HCT116 (cell line): Measurements from ENCODE around the gene PRCC. TPM values are rescaled to one million over a fixed set of nuclear protein-coding genes. Genes with fewer than 3 reads are reported as not detected.

Experiments used
- ATAC-seq: fragments of 200-7000 bp; cut with Tn5 transposase; 2 replicates; pipeline ENCODE4 v1.9.1; 2020; ENCODE audit warnings: mild to moderate bottlenecking, moderate library complexity
- BruUV-seq: library from RNA; stranded (reverse); fragments of 400-500 nt; replicated peaks from 2 replicates; lab custom pipeline; 2021; lab: Mats Ljungman, UMichigan
- CTCF ChIA-PET: fragments of 300-600 bp; sonication (Branson Sonifier 250); formaldehyde crosslinking; loops from one replicate; lab custom pipeline; 2021; ENCODE audit warnings: antibody characterized with exemption; lab: Charles Lee
- POLR2A ChIA-PET: fragments of 300-600, 350-600 bp; sonication (Branson Sonifier 250); formaldehyde crosslinking; loops from one replicate; lab custom pipeline; 2021; ENCODE audit warnings: antibody characterized with exemption; lab: Charles Lee
- RAD21 ChIA-PET, 2 experiments: fragments of 300-600 bp; sonication (Branson Sonifier 250); formaldehyde crosslinking; loops; one replicate each; lab custom pipeline; 2023; ENCODE audit warnings: low total read pairs in 2 of 2; ENCODE audit not compliant: uncharacterized antibody in 2 of 2, unreplicated experiment in 2 of 2, low non-redundant PET in 1 of 2; lab: Charles Lee
- DNase-seq: peaks from one replicate; pipeline ENCODE4 v3.0.0-alpha.2; 2010; ENCODE audit warnings: low read depth, low spot score
- H2AFZ ChIP-seq: fragments of 200-600 bp; shearing (Covaris generic), sonication (generic); 2 replicates; pipeline ENCODE4 v1.6.1; 2017; ENCODE audit warnings: low read depth, mixed run types, mixed read lengths, antibody characterized with exemption, low read length; ENCODE audit not compliant: poor library complexity, severe bottlenecking
- H3K27ac ChIP-seq: 2 replicates; pipeline ENCODE4 v1.5.1; 2012; ENCODE audit warnings: low read depth, low read length
- H3K27me3 ChIP-seq: fragments of 200-600 bp; sonication (generic); 2 replicates; pipeline ENCODE4 v1.6.1; 2016; ENCODE audit warnings: mixed run types, low read length, mixed read lengths; ENCODE audit not compliant: insufficient read depth
- H3K36me3 ChIP-seq, 2 experiments: fragments of 200-500 bp in 1 of 2; fragments of 200-600 bp in 1 of 2; sonication (Bioruptor generic) in 1 of 2; sonication (generic) in 1 of 2; 2 replicates each; pipeline versions ENCODE4 v1.5.1 to v1.6.1; 2014 to 2016; ENCODE audit warnings: low read length in 2 of 2, inconsistent platforms in 1 of 2, mixed read lengths in 1 of 2, mixed run types in 1 of 2; ENCODE audit not compliant: insufficient read depth in 2 of 2, control insufficient read depth in 1 of 2
- H3K4me1 ChIP-seq, 2 experiments: fragments of 200-600 bp in 1 of 2; sonication (generic) in 1 of 2; 2 replicates each; pipeline versions ENCODE4 v1.5.1 to v1.6.1; 2012 to 2017; ENCODE audit warnings: low read length in 2 of 2, inconsistent platforms in 1 of 2, mild to moderate bottlenecking in 1 of 2, mixed read lengths in 1 of 2, mixed run types in 1 of 2, moderate library complexity in 1 of 2; ENCODE audit not compliant: insufficient read depth in 2 of 2, control insufficient read depth in 1 of 2
- H3K4me2 ChIP-seq: fragments of 200-600 bp; sonication (generic); 2 replicates; pipeline ENCODE4 v1.6.1; 2017; ENCODE audit warnings: mixed run types, low read length, mixed read lengths
- H3K4me3 ChIP-seq, 2 experiments: fragments of 200-600 bp in 1 of 2; sonication (generic) in 1 of 2; replicated peaks in 1 of 2; 2 replicates each; pipeline ENCODE4 v1.5.1; 2011 to 2016; ENCODE audit warnings: low read length in 2 of 2, control low read depth in 1 of 2, low read depth in 1 of 2, mild to moderate bottlenecking in 1 of 2, mixed read lengths in 1 of 2, mixed run types in 1 of 2
- H3K79me2 ChIP-seq: fragments of 200-600 bp; sonication (generic); 2 replicates; pipeline ENCODE4 v1.6.1; 2017; ENCODE audit warnings: mild to moderate bottlenecking, mixed run types, low read length, moderate library complexity, mixed read lengths; ENCODE audit not compliant: insufficient read depth
- H3K9ac ChIP-seq: fragments of 200-600 bp; sonication (generic); 2 replicates; pipeline ENCODE4 v1.6.1; 2016; ENCODE audit warnings: low read length, mixed read lengths
- H3K9me2 ChIP-seq: fragments of 200-600 bp; sonication (generic), shearing (Covaris generic); 2 replicates; pipeline ENCODE4 v1.6.1; 2017; ENCODE audit warnings: mixed run types, mild to moderate bottlenecking, moderate library complexity; ENCODE audit not compliant: insufficient read depth
- H3K9me3 ChIP-seq, 2 experiments: fragments of 200-500 bp in 1 of 2; fragments of 200-600 bp in 1 of 2; sonication (Bioruptor generic) in 1 of 2; sonication (generic) in 1 of 2; 2 replicates each; pipeline ENCODE4 v1.6.1; 2014 to 2017; ENCODE audit warnings: low read length in 2 of 2, mixed read lengths in 2 of 2, inconsistent platforms in 1 of 2, low read depth in 1 of 2, mild to moderate bottlenecking in 1 of 2, mixed run types in 1 of 2, moderate library complexity in 1 of 2; ENCODE audit not compliant: control insufficient read depth in 1 of 2, insufficient read depth in 1 of 2
- H4K20me1 ChIP-seq: fragments of 200-600 bp; sonication (generic), shearing (Covaris generic); 2 replicates; pipeline ENCODE4 v1.6.1; 2017; ENCODE audit warnings: mixed run types, mild to moderate bottlenecking, moderate library complexity; ENCODE audit not compliant: insufficient read depth
- CBX3 ChIP-seq: IDR thresholded peaks from 2 replicates; pipeline ENCODE4 v1.6.1; 2012; ENCODE audit warnings: low read depth
- CEBPB ChIP-seq: IDR thresholded peaks from 2 replicates; pipeline ENCODE4 v1.6.1; 2012; ENCODE audit warnings: low read depth
- EGR1 ChIP-seq: IDR thresholded peaks from 2 replicates; pipeline ENCODE4 v1.6.1; 2012; ENCODE audit warnings: low read depth
- EZH2 ChIP-seq: fragments of 200-600 bp; sonication (generic); IDR thresholded peaks from 2 replicates; pipeline ENCODE4 v1.6.1; 2017; ENCODE audit warnings: antibody characterized with exemption, mixed run types
- JUND ChIP-seq: IDR thresholded peaks from 2 replicates; pipeline ENCODE4 v1.6.1; 2012
- POLR2AphosphoS5 ChIP-seq: IDR thresholded peaks from 2 replicates; pipeline ENCODE4 v1.6.1; 2011; ENCODE audit warnings: mild to moderate bottlenecking, low read depth, low read length, moderate library complexity
- RAD21 ChIP-seq: IDR thresholded peaks from 2 replicates; pipeline ENCODE4 v1.6.1; 2012; ENCODE audit warnings: low read depth, mild to moderate bottlenecking
- SIN3A ChIP-seq: IDR thresholded peaks from 2 replicates; pipeline ENCODE4 v1.6.1; 2012; ENCODE audit warnings: low read depth
- SRF ChIP-seq: IDR thresholded peaks from 2 replicates; pipeline ENCODE4 v1.6.1; 2012; ENCODE audit warnings: low read depth
- YY1 ChIP-seq: IDR thresholded peaks from 2 replicates; pipeline ENCODE4 v1.6.1; 2011; ENCODE audit warnings: low read length, low read depth, moderate library complexity, mild to moderate bottlenecking; ENCODE audit not compliant: insufficient replicate concordance; ENCODE audit errors: extremely low read depth
- ZFX ChIP-seq: fragments of 450-650 bp; IDR thresholded peaks from 2 replicates; pipeline ENCODE4 v1.6.1; 2017
- intact Hi-C: fragments of 100-400 bp; cut with micrococcal nuclease; formaldehyde crosslinking; loops from 2 replicates; pipeline ENCODE4 v1.10.0; 2022
- total RNA-seq: library from RNA; stranded (reverse); gene quantifications from one replicate; pipeline ENCODE4 v1.2.1, GENCODE V29; 2021; ENCODE audit not compliant: unreplicated experiment
- TF ChIP-seq, protein P1 (sequence below): IDR thresholded peaks from 2 replicates; pipeline ENCODE4 v1.6.1; 2012
- TF ChIP-seq, protein P2 (sequence below): IDR thresholded peaks from 2 replicates; pipeline ENCODE4 v1.6.1; 2012
- TF ChIP-seq, protein P3 (sequence below), 3 experiments: fragments of 200-600 bp in 1 of 3; sonication (generic) in 1 of 3; IDR thresholded peaks in 2 of 3; conservative IDR thresholded peaks in 1 of 3; 2 replicates each; pipeline ENCODE4 v1.5.1; 2012 to 2017; ENCODE audit warnings: low read depth in 2 of 3, low read length in 2 of 3, antibody characterized with exemption in 1 of 3, borderline replicate concordance in 1 of 3, control low read depth in 1 of 3, mild to moderate bottlenecking in 1 of 3, mixed read lengths in 1 of 3, mixed run types in 1 of 3, moderate library complexity in 1 of 3; ENCODE audit not compliant: insufficient read depth in 1 of 3

The PRCC gene
- total RNA-seq, 1 experiment from 2014 or later = 78.1 TPM

DNA sequence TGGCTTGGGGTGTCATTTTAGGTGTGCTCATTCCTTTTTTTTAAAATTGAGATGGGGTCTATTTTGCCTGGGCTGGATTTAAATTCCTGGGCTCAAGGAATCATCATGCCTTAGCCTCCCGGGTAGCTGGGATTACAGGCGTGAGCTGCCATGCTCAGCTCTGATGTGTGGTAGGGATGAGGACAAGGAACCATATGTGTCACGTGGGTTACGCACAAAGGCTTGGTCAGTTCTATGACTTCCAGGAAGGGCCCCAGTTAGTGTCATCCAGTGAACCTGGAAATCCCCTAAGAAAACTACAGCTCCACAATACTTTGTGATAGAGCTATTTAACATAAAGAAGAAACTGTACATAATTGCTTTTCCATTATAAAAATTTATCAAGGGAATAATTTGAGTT, 45.8 kb upstream of the PRCC start:
- TF ChIP-seq RAD21 (no peak), ZFX (no peak), POLR2AphosphoS5 (no peak), EGR1 (no peak), EZH2 (no peak), SIN3A (no peak), CBX3 (no peak), CEBPB (no peak), SRF (no peak), YY1 (no peak), JUND (no peak)
- TF ChIP-seq, protein P1, sequence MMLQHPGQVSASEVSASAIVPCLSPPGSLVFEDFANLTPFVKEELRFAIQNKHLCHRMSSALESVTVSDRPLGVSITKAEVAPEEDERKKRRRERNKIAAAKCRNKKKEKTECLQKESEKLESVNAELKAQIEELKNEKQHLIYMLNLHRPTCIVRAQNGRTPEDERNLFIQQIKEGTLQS = no peak
- TF ChIP-seq, protein P2, sequence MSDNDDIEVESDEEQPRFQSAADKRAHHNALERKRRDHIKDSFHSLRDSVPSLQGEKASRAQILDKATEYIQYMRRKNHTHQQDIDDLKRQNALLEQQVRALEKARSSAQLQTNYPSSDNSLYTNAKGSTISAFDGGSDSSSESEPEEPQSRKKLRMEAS = no peak
- TF ChIP-seq, protein P3, sequence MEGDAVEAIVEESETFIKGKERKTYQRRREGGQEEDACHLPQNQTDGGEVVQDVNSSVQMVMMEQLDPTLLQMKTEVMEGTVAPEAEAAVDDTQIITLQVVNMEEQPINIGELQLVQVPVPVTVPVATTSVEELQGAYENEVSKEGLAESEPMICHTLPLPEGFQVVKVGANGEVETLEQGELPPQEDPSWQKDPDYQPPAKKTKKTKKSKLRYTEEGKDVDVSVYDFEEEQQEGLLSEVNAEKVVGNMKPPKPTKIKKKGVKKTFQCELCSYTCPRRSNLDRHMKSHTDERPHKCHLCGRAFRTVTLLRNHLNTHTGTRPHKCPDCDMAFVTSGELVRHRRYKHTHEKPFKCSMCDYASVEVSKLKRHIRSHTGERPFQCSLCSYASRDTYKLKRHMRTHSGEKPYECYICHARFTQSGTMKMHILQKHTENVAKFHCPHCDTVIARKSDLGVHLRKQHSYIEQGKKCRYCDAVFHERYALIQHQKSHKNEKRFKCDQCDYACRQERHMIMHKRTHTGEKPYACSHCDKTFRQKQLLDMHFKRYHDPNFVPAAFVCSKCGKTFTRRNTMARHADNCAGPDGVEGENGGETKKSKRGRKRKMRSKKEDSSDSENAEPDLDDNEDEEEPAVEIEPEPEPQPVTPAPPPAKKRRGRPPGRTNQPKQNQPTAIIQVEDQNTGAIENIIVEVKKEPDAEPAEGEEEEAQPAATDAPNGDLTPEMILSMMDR (IDR thresholded peaks at IDR 0.05 in 2 of 3, conservative IDR thresholded peaks at IDR 0.05 in 1 of 3; ENCODE audit: borderline replicate concordance in 1 of 3, insufficient read depth in 1 of 3, low read depth in 2 of 3, low read length in 2 of 3) = no peak
- TF ChIP-seq, all 23 proteins: peak for 0
- Histone ChIP-seq H3K27ac (no peak overlapping the region), H3K27me3 (no peaks in the 10 kb centered on the region), H3K4me1 (peaks cover 13 to 15% of the 10 kb centered on the region in 2 experiments), H4K20me1 (peaks cover 22% of the 10 kb centered on the region; the same call in 1 of the 2 replicates), H3K4me3 (no peak overlapping the region), H3K9ac (no peak overlapping the region), H3K9me3 (no peaks in the 10 kb centered on the region), H2AFZ (no peak overlapping the region), H3K4me2 (no peak overlapping the region), H3K79me2 (peaks cover 62% of the 10 kb centered on the region), H3K9me2 (no peaks in the 10 kb centered on the region), H3K36me3 (peaks cover 29 to 45% of the 10 kb centered on the region in 2 experiments)
- DNase-seq (no peak), ATAC-seq (no peak)
- intact Hi-C loops = no loop called here
- ChIA-PET CTCF (interaction anchor here (1.4 to 10.8 kb wide), 4 partner anchors 9 to 94 kb away, joined by 3 to 508 read pairs (median 5); no protein-coding TSS in a partner anchor), RAD21 (interaction anchor here in 1 of 2 experiments (1.6 kb wide), 1 partner anchor 32 kb away, joined by 4 read pairs; no protein-coding TSS in a partner anchor), POLR2A (interaction anchor here (0.8 to 0.9 kb wide), 2 partner anchors 16 to 35 kb away, joined by 3 read pairs; partner anchors contain the start of gene CRABP2)
- no TSS peak for BruUV-seq
